Activated naive CD8-positive, alpha-beta T cell treated with anti-CD3 and anti-CD28 coated beads, Interleukin-2, amount 50 U/mL, for 24 hours (primary cell): Measurements from ENCODE around the gene ASTN1.

Source experiments
- ATAC-seq: fragments of 150-1000 bp; cut with Tn5 transposase; one replicate; pipeline ENCODE4 v1.10.0; 2021
- DNase-seq: peaks from one replicate; pipeline ENCODE4 v3.0.0; 2021
- H3K27ac Mint-ChIP-seq: one replicate; pipeline ENCODE4 v1.8.0; 2021; ENCODE audit warnings: mild to moderate bottlenecking, mixed read lengths
- H3K27me3 Mint-ChIP-seq: one replicate; pipeline ENCODE4 v1.8.0; 2021; ENCODE audit warnings: mixed read lengths
- H3K36me3 Mint-ChIP-seq: one replicate; pipeline ENCODE4 v1.8.0; 2021; ENCODE audit warnings: low read depth, mixed read lengths
- H3K4me1 Mint-ChIP-seq: one replicate; pipeline ENCODE4 v1.8.0; 2021; ENCODE audit warnings: mixed read lengths
- H3K4me3 Mint-ChIP-seq: one replicate; pipeline ENCODE4 v1.8.0; 2021; ENCODE audit warnings: mild to moderate bottlenecking, moderate library complexity, mixed read lengths
- H3K9me3 Mint-ChIP-seq: one replicate; pipeline ENCODE4 v1.8.0; 2021; ENCODE audit warnings: mixed read lengths

Gene ASTN1

DNA sequence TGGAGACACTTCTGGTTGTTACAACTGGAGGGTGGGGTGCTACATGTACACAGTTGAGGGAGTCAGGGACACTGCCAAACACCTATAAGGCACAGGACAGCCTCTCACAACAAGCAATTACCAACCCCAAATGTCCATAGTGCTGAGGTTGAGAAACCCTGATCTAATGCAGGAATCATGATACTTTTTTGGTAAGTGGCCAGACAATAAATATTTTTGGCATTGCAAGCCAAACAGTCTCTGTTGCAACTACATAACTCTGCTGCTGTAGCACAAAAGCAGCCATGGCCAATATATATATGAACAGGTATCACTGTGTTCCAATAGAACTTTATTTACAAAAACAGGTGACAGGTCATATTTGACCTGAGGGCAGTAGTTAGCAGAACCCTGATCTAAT is 177.5 kb downstream of the ASTN1 start:
- Mint-ChIP-seq H3K27me3 (peaks cover 8% of the 10 kb centered on the region), H3K27ac (no peak overlapping the region), H3K4me1 (no peaks in the 10 kb centered on the region), H3K4me3 (no peak overlapping the region), H3K9me3 (peaks cover 5% of the 10 kb centered on the region), H3K36me3 (no peaks in the 10 kb centered on the region)
- no peak for DNase-seq
- ATAC-seq = no peak

GRCh38 chr1:176983731-176984130 is 180.8 kb downstream of the ASTN1 start:
- H3K36me3 Mint-ChIP-seq = no peaks in the 10 kb centered on the region
- H3K27ac Mint-ChIP-seq = no peak overlapping the region
- no peaks in the 10 kb centered on the region for H3K4me1 Mint-ChIP-seq

DNA sequence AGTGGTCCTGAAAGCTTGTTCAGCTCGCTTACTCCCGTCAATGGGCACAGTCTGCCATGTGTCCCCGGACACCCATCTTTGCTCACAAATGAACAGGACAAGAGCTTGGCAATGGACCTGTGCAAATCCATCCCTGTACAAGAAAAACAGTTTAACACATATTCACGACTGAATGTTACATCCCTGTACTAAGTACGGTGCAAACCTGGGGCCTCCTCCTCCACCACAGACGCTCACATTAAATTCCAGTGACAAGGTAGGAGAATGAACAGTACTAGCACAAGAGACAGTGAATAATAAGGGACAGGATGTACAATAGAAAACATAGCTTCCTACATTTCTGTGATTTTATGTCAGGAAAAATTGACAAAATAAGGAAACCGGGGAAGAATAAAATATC is 187.7 kb downstream of the ASTN1 start:
- no peaks in the 10 kb centered on the region for H3K27me3 Mint-ChIP-seq
- H3K4me1 Mint-ChIP-seq = no peaks in the 10 kb centered on the region
- no peak overlapping the region for H3K4me3 Mint-ChIP-seq
- no peak overlapping the region for H3K27ac Mint-ChIP-seq
- H3K9me3 Mint-ChIP-seq = no peaks in the 10 kb centered on the region
- DNase-seq = no peak
- no peak for ATAC-seq
- no peaks in the 10 kb centered on the region for H3K36me3 Mint-ChIP-seq

More at GRCh38 chr1:176983731-176984130, 180.8 kb downstream of the ASTN1 start:
- no peaks in the 10 kb centered on the region for H3K27me3 Mint-ChIP-seq
- ATAC-seq (no peak), DNase-seq (no peak)
- H3K4me3 Mint-ChIP-seq = no peak overlapping the region
- no peaks in the 10 kb centered on the region for H3K9me3 Mint-ChIP-seq

- Mint-ChIP-seq H3K36me3 (no peaks in the 10 kb centered on the region), H3K27me3 (no peaks in the 10 kb centered on the region), H3K4me3 (no peak overlapping the region), H3K4me1 (no peaks in the 10 kb centered on the region), H3K27ac (no peak overlapping the region), H3K9me3 (no peaks in the 10 kb centered on the region)
- ATAC-seq = no peak
- no peak for DNase-seq
Observed at GRCh38 chr1:176976225-176976624, 188.3 kb downstream of the ASTN1 start.

DNA sequence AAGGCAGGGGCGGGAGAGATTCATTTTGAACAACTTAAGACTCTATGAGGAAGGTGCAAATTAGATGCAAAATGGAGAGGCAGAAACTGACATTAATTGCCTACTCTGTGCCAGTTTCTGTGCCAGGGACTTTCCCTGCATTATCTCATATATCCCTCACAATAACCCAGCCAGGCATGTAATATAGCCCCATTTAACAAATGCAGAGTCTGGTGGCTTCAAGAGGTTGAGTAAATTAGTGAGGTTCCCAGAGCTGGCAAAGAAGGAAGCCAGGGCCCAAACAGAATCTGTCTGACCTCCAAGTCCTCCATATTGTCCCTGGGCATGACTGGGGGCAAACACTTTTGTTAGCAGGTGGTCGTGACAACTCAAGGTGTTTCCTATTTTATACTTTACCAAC is 199.8 kb downstream of the ASTN1 start:
- Mint-ChIP-seq H3K4me1 (no peaks in the 10 kb centered on the region), H3K4me3 (no peak overlapping the region)
- ATAC-seq = no peak

GRCh38 chr1:176963181-176963580 is 201.3 kb downstream of the ASTN1 start:
- Mint-ChIP-seq H3K36me3 (no peaks in the 10 kb centered on the region), H3K4me1 (no peaks in the 10 kb centered on the region), H3K4me3 (no peak overlapping the region), H3K27ac (no peak overlapping the region), H3K27me3 (peaks cover 3% of the 10 kb centered on the region), H3K9me3 (peaks cover 4% of the 10 kb centered on the region)
- DNase-seq = no peak
- ATAC-seq = no peak

More for the DNA sequence above, 199.8 kb downstream of the ASTN1 start:
- no peak for DNase-seq
- peaks cover 4% of the 10 kb centered on the region for H3K9me3 Mint-ChIP-seq
- no peak overlapping the region for H3K27ac Mint-ChIP-seq
- peaks cover 3% of the 10 kb centered on the region for H3K27me3 Mint-ChIP-seq
- H3K36me3 Mint-ChIP-seq = no peaks in the 10 kb centered on the region

DNA sequence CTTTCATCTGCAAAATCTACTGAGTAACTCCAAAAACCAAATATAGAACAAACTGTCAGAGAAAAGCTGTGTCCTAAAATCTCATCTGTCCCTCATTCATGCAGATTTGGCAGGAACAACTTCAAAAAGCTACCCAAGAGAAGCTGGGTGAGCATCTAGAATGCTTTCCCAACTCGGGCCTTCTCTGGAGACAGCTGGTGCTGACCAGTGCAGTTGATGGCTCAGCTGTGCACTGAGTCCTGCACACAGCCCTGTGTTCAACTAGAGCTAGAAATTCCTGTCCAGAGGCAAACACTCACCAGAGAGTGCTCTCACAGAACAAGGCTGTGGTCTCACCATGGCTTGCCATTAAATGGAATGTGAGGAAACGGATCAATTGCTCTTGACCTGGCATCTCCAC is 202.8 kb downstream of the ASTN1 start:
- peaks cover 4% of the 10 kb centered on the region for H3K9me3 Mint-ChIP-seq
- peaks cover 3% of the 10 kb centered on the region for H3K27me3 Mint-ChIP-seq
- ATAC-seq (no peak), DNase-seq (no peak)
- no peaks in the 10 kb centered on the region for H3K4me1 Mint-ChIP-seq
- H3K27ac Mint-ChIP-seq = no peak overlapping the region
- H3K36me3 Mint-ChIP-seq = no peaks in the 10 kb centered on the region
- no peak overlapping the region for H3K4me3 Mint-ChIP-seq

DNA sequence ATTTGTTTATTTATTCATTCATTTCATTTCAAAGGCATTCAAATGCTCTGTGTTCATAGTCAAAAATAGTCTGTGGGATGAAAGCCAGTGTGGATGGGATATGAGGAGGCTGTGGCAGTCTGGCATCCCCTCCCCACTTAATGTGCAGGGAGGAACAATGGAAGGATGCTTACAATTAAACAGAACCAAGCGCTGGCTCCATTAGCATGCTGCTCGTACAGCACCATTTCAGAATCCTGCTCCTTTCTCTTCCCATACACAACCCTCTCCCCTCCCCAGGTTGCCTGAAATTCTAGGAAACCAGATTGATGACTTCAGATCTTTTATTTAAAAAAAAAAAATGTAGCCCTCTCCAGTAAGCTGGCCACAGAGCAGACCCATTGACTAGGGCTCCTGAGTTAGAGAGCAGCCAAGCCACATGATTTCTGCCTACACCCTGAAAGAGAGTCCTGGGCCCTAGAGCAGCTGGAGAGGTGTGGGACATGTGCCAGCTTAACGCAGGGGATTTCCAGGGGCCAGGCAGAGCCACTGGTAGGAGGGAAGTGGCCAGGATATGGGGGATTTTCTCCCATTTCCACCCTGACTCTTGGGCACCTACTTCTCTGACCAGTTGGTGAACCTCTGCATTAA is 205.2 kb downstream of the ASTN1 start:
- ATAC-seq (no peak), DNase-seq (no peak)
- Mint-ChIP-seq H3K27me3 (peaks cover 3% of the 10 kb centered on the region), H3K9me3 (peaks cover 2% of the 10 kb centered on the region), H3K4me3 (no peak overlapping the region), H3K27ac (no peak overlapping the region), H3K36me3 (no peaks in the 10 kb centered on the region), H3K4me1 (no peaks in the 10 kb centered on the region)

DNA sequence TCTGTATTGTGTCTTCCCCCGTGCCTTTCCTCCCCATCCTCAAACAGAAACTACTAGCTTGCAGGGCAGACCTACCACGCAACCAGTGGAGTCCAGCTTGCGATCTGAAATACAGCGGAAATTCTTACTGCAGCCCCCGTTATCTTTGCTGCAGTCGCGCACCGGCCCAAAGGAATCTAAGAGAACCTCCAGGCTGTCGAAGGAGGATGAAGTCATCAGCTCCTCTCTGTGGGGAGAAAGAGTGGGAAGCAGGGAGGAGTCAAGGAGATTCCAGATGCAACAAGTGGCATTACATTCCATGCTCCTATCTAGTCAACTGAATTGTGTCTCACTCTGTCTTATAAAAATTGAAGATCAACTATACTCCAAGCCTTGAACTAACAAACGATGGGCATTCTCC is 206.9 kb downstream of the ASTN1 start:
- DNase-seq = no peak
- H3K4me3 Mint-ChIP-seq = no peak overlapping the region

DNA sequence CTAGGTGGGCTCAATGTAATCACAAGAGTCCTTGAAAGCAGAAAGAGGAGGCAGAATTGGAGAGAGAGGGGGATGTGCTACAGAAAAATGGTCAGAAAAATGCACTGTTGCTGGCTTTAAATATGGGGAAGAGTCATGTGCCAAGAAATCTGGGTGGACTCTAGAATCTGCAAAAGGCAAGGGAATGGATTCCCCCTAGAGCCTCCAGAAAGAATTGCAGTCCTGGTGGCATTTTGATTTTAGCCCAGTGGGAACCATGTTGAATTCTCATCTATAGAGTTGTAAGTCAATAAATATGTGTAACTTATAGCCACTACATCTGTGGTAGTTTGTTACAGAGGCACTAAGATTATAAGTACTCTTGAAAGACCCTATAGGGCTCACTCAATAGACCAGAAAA is 210.3 kb downstream of the ASTN1 start:
- peaks cover 2% of the 10 kb centered on the region for H3K27me3 Mint-ChIP-seq
- no peak overlapping the region for H3K27ac Mint-ChIP-seq
- H3K36me3 Mint-ChIP-seq = no peaks in the 10 kb centered on the region
- no peaks in the 10 kb centered on the region for H3K4me1 Mint-ChIP-seq
- no peaks in the 10 kb centered on the region for H3K9me3 Mint-ChIP-seq
- ATAC-seq (no peak), DNase-seq (no peak)
- H3K4me3 Mint-ChIP-seq = no peak overlapping the region

More for the DNA sequence above, 206.9 kb downstream of the ASTN1 start:
- Mint-ChIP-seq H3K27me3 (peaks cover 2% of the 10 kb centered on the region), H3K36me3 (no peaks in the 10 kb centered on the region), H3K9me3 (no peaks in the 10 kb centered on the region), H3K4me1 (no peaks in the 10 kb centered on the region), H3K27ac (no peak overlapping the region)
- ATAC-seq = no peak

DNA sequence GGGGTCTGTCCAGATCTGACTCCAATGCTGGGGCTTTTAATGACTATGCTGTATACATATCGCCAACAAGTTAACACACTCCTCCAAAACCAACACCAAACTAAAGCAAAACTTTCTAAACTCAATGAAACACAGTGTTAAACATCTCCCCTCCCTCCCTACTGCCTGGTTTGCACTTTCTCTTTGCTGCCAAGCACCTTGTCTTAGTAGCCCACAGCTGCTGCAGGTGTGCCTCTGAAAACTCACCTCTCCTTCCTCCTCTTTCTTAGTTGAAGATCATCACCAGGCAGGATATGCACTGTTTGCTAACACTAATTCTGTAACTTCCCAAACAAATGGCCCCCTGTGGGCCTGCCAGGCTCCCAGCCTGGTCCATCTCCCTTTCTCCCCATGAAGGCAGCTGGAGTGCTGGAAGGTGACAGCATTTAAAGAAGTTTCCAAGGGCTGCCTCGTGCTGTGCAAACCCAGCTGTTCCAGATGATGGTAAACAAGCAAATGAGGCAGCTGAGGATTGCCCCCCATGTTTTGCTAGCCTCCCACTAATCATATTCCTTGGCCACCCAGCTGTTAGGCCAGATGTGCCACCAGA is 213.7 kb downstream of the ASTN1 start:
- H3K36me3 Mint-ChIP-seq = no peaks in the 10 kb centered on the region
- H3K4me1 Mint-ChIP-seq = no peaks in the 10 kb centered on the region
- H3K9me3 Mint-ChIP-seq = no peaks in the 10 kb centered on the region
- no peak for DNase-seq
- no peak overlapping the region for H3K4me3 Mint-ChIP-seq
- peaks cover 2% of the 10 kb centered on the region for H3K27me3 Mint-ChIP-seq
- no peak for ATAC-seq
- no peak overlapping the region for H3K27ac Mint-ChIP-seq

DNA sequence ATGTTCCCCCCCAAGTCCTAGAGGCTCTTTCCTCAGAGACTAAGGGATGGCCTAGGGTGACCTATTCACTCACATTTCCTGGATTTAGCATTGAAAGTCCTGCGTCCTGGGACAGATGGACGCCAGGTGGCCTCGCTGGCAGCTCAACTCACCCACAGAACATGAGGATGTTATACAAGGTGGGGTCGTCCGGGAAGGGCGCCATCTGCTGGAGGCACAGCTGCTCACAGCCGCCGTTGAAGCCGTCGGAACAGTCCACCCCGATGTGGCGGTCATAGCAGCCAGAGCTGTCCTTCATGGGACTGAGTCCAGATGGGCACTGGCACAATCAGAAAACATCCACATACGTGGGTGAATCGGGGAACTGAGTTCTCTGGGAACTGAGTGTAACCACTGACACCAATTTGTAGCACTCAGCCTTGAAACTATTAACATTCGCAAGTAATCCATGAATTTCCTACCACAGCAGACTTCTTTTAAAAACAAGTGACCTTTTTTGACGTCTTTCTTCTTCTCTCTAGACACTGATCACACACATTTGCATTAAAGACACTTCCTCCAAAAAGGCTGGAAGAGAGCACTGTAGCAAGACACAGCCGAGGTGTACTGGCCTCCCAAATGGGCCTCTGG is 215.4 kb downstream of the ASTN1 start:
- peak; percentile 23 for DNase-seq
- Mint-ChIP-seq H3K27me3 (peaks cover 2% of the 10 kb centered on the region), H3K9me3 (peaks cover 4% of the 10 kb centered on the region), H3K27ac (no peak overlapping the region), H3K4me3 (no peak overlapping the region), H3K4me1 (no peaks in the 10 kb centered on the region), H3K36me3 (no peaks in the 10 kb centered on the region)
- ATAC-seq = peak; percentile 43

DNA sequence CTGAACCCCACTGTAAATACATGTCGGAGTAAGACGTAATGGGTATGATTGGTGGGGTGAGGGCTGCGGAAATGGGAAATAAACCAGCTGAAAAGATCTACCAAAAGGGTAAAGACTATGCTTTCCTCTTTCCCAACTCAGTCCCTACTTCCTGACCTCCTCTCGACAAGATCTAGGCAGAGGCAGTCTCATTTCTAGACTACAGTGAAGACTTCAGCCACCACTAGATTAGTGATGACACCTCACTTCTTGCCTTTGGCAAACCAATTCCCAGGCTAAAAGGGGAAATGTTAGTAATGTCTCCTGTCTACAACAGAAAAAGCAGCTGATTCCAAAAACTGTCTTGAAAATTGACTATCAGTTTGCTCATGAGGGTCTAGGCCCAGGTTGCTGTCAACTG is 219.9 kb downstream of the ASTN1 start:
- DNase-seq (no peak), ATAC-seq (no peak)
- H3K27ac Mint-ChIP-seq = no peak overlapping the region
- no peak overlapping the region for H3K4me3 Mint-ChIP-seq
- no peaks in the 10 kb centered on the region for H3K27me3 Mint-ChIP-seq
- H3K36me3 Mint-ChIP-seq = no peaks in the 10 kb centered on the region
- H3K9me3 Mint-ChIP-seq = peaks cover 7% of the 10 kb centered on the region
- no peaks in the 10 kb centered on the region for H3K4me1 Mint-ChIP-seq

- Mint-ChIP-seq H3K4me3 (no peak overlapping the region), H3K4me1 (no peaks in the 10 kb centered on the region), H3K27ac (no peak overlapping the region), H3K27me3 (no peaks in the 10 kb centered on the region), H3K9me3 (peaks cover 7% of the 10 kb centered on the region), H3K36me3 (no peaks in the 10 kb centered on the region)
- DNase-seq (no peak), ATAC-seq (no peak)
Observed at GRCh38 chr1:176943783-176944182, 220.7 kb downstream of the ASTN1 start.

DNA sequence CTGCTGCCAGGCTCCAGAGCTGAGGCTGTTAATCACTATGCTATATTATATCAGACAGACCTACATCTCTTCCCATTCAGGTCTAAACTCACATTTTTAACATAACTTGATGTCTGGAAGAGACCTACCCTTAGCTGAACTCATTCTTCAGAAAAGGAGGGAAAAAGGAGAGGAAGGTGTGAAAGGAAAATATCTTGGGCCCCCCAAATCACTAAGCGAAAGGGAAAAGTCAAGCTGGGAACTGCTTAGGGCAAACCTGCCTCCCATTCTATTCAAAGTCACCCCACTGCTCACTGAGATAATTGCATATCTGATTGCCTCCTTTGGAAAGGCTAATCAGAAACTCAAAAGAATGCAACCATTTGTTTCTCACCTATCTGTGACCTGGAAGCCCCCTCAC is 222.2 kb downstream of the ASTN1 start:
- Mint-ChIP-seq H3K36me3 (no peaks in the 10 kb centered on the region), H3K27ac (no peak overlapping the region), H3K27me3 (no peaks in the 10 kb centered on the region), H3K4me3 (no peak overlapping the region), H3K9me3 (peaks cover 7% of the 10 kb centered on the region), H3K4me1 (no peaks in the 10 kb centered on the region)
- no peak for ATAC-seq
- DNase-seq = no peak
